ENCODE results near the gene HOTAIR.

GRCh38 chr12:53952335-53952694, 22.4 kb downstream of the HOTAIR start:
- TF ChIP-seq GATA2 (IDR thresholded peaks at IDR 0.05; ENCODE audit: low read depth, low read length) (no peak), GATA3 (IDR thresholded peaks at IDR 0.05; ENCODE audit: low read depth, low read length) (no peak)

Measured in SH-SY5Y (cell line).